ENCODE data around the gene SEPTIN1. TPM values are rescaled to one million over a fixed set of nuclear protein-coding genes. Genes with fewer than 3 reads are reported as not detected.

SEPTIN1 gene
- total RNA-seq, 1 experiment from 2014 or later: 1.4 TPM

GRCh38 chr16:30348929-30349328 lies 33.4 kb downstream of the SEPTIN1 start:
- Mint-ChIP-seq H3K9me3 (no peaks in the 10 kb centered on the region), H3K4me3 (no peak overlapping the region), H3K4me1 (peaks cover 0 to 2% of the 10 kb centered on the region in 2 experiments; a peak in 2 of 4 replicates), H3K27me3 (ENCODE audit: low read depth) (no peaks in the 10 kb centered on the region; the same call in 1 of the 2 replicates), H3K36me3 (ENCODE audit: insufficient read depth in 1 of 3, low read depth in 3 of 3) (peaks cover 20 to 46% (median 40%) of the 10 kb centered on the region in 3 experiments; a peak in 6 of 7 replicates), H3K27ac (peak overlapping the region in 1 of 3 experiments; percentile 38; a peak in 3 of 7 replicates)
- Histone ChIP-seq H3K18ac (ENCODE audit: insufficient read length, low read depth, low read length) (no peak overlapping the region), H3K23ac (ENCODE audit: insufficient read length, low read depth, low read length) (no peak overlapping the region), H3K79me1 (ENCODE audit: insufficient read depth, low read depth, low read length, poor library complexity, severe bottlenecking) (peaks cover 5% of the 10 kb centered on the region), H3K4ac (ENCODE audit: low read depth, low read length) (no peak overlapping the region), H3K23me2 (ENCODE audit: insufficient read length, low read depth, low read length, poor library complexity, severe bottlenecking) (no peaks in the 10 kb centered on the region), H4K8ac (replicated peaks; ENCODE audit: insufficient read length, low read depth, low read length) (no peak overlapping the region), H3K27ac (ENCODE audit: insufficient read length, low read depth, low read length) (no peak overlapping the region), H2BK12ac (ENCODE audit: insufficient read length, low read depth, low read length) (no peak overlapping the region), H3K14ac (ENCODE audit: insufficient read depth, low read length) (no peak overlapping the region), H2BK120ac (ENCODE audit: low read depth, low read length, poor library complexity, severe bottlenecking) (no peak overlapping the region), H3K79me2 (ENCODE audit: insufficient read depth, low read length) (no peaks in the 10 kb centered on the region; the same call in 1 of the 2 replicates), H2AK5ac (ENCODE audit: insufficient read length, low read length) (no peak overlapping the region), H4K5ac (ENCODE audit: insufficient read length, low read depth, low read length) (no peak overlapping the region), H3K9ac (ENCODE audit: extremely low read depth, insufficient read length, low read length) (no peak overlapping the region), H3T11ph (ENCODE audit: low read length) (no peak overlapping the region), H2BK15ac (ENCODE audit: low read depth, low read length) (no peak overlapping the region), H3K27me3 (ENCODE audit: insufficient read depth, low read length) (no peaks in the 10 kb centered on the region), H3K9me3 (ENCODE audit: control insufficient read depth, low read depth, low read length) (no peaks in the 10 kb centered on the region), H2BK5ac (ENCODE audit: insufficient read length, low read length) (no peak overlapping the region), H4K20me1 (ENCODE audit: control insufficient read depth, insufficient read depth, insufficient read length) (no peaks in the 10 kb centered on the region), H2AFZ (ENCODE audit: low read length) (no peak overlapping the region), H3K4me1 (ENCODE audit: insufficient read depth, low read length) (no peaks in the 10 kb centered on the region), H3K56ac (ENCODE audit: insufficient read length, low read depth, low read length) (no peak overlapping the region), H2BK20ac (ENCODE audit: low read depth, low read length, poor library complexity, severe bottlenecking) (no peak overlapping the region), H3K4me2 (ENCODE audit: insufficient read depth, insufficient read length, low read length) (no peak overlapping the region), H4K91ac (ENCODE audit: insufficient read length, low read depth, low read length) (no peak overlapping the region)
- WGBS (ENCODE audit: extremely low coverage, insufficient read length, low lambda C conversion rate): no CpG with 5 or more reads among the region's 7 CpGs
- no peak for TF ChIP-seq CTCF (conservative IDR thresholded peaks at IDR 0.05)
- no peak for DNase-seq
